ENCODE measurements around the gene ILF2.

GRCh38 chr1:153683854-153684253 lies 13.1 kb upstream of the ILF2 start:
- TF ChIP-seq POLR2AphosphoS5 (IDR thresholded peaks at IDR 0.05; ENCODE audit: low read depth) (no peak), CTCF (IDR thresholded peaks at IDR 0.05; ENCODE audit: insufficient read depth, low read length) (no peak), REST (IDR thresholded peaks at IDR 0.05; ENCODE audit: insufficient replicate concordance, low read depth) (no peak), SPI1 (IDR thresholded peaks at IDR 0.05; ENCODE audit: borderline replicate concordance, low read depth) (no peak)
